ENCODE data around the gene TMEM72.
A peak's percentile ranks its signal among the peaks of the same experiment; 100 is the strongest.

TMEM72 gene

GRCh38 chr10:44960482-44961229, 49.5 kb downstream of the TMEM72 start:
- Mint-ChIP-seq H3K27ac (no peak overlapping the region), H3K4me1 (peaks cover 23% of the 10 kb centered on the region), H3K9me3 (no peaks in the 10 kb centered on the region), H3K4me3 (peak overlapping the region; percentile 86), H3K36me3 (peaks cover 3% of the 10 kb centered on the region), H3K27me3 (no peaks in the 10 kb centered on the region)

- Mint-ChIP-seq H3K27me3 (no peaks in the 10 kb centered on the region), H3K4me3 (no peak overlapping the region), H3K36me3 (peaks cover 1% of the 10 kb centered on the region), H3K4me1 (peaks cover 29% of the 10 kb centered on the region), H3K27ac (no peak overlapping the region), H3K9me3 (no peaks in the 10 kb centered on the region)
Observed at GRCh38 chr10:44961230-44961571, 50.1 kb downstream of the TMEM72 start.

GRCh38 chr10:44961931-44962750, 51.0 kb downstream of the TMEM72 start:
- no peak overlapping the region for H3K27ac Mint-ChIP-seq
- no peaks in the 10 kb centered on the region for H3K27me3 Mint-ChIP-seq
- H3K36me3 Mint-ChIP-seq: no peaks in the 10 kb centered on the region
- H3K4me3 Mint-ChIP-seq: no peak overlapping the region
- peaks cover 31% of the 10 kb centered on the region for H3K4me1 Mint-ChIP-seq
- H3K9me3 Mint-ChIP-seq: no peaks in the 10 kb centered on the region

- H3K4me3 Mint-ChIP-seq: no peak overlapping the region
- no peak overlapping the region for H3K27ac Mint-ChIP-seq
- H3K27me3 Mint-ChIP-seq: no peaks in the 10 kb centered on the region
- no peaks in the 10 kb centered on the region for H3K36me3 Mint-ChIP-seq
- H3K9me3 Mint-ChIP-seq: no peaks in the 10 kb centered on the region
- peaks cover 35% of the 10 kb centered on the region for H3K4me1 Mint-ChIP-seq
Observed at GRCh38 chr10:44962870-44963738, 52.0 kb downstream of the TMEM72 start.

GRCh38 chr10:44963772-44964633, 52.9 kb downstream of the TMEM72 start:
- H3K4me1 Mint-ChIP-seq: peaks cover 35% of the 10 kb centered on the region
- no peak overlapping the region for H3K4me3 Mint-ChIP-seq
- H3K27me3 Mint-ChIP-seq: no peaks in the 10 kb centered on the region
- no peaks in the 10 kb centered on the region for H3K36me3 Mint-ChIP-seq
- no peak overlapping the region for H3K27ac Mint-ChIP-seq
- H3K9me3 Mint-ChIP-seq: no peaks in the 10 kb centered on the region

GRCh38 chr10:44965104-44965503, 54.0 kb downstream of the TMEM72 start:
- Mint-ChIP-seq H3K9me3 (no peaks in the 10 kb centered on the region), H3K36me3 (no peaks in the 10 kb centered on the region), H3K27ac (no peak overlapping the region), H3K4me1 (peaks cover 35% of the 10 kb centered on the region), H3K4me3 (no peak overlapping the region), H3K27me3 (no peaks in the 10 kb centered on the region)

- Mint-ChIP-seq H3K36me3 (no peaks in the 10 kb centered on the region), H3K4me3 (no peak overlapping the region), H3K4me1 (peaks cover 29% of the 10 kb centered on the region), H3K9me3 (no peaks in the 10 kb centered on the region), H3K27me3 (no peaks in the 10 kb centered on the region), H3K27ac (no peak overlapping the region)
Observed at GRCh38 chr10:44965651-44966097, 54.5 kb downstream of the TMEM72 start.

- Mint-ChIP-seq H3K36me3 (no peaks in the 10 kb centered on the region), H3K9me3 (no peaks in the 10 kb centered on the region), H3K27ac (no peak overlapping the region), H3K4me3 (no peak overlapping the region), H3K4me1 (peaks cover 29% of the 10 kb centered on the region), H3K27me3 (no peaks in the 10 kb centered on the region)
Observed at GRCh38 chr10:44966129-44966815, 55.1 kb downstream of the TMEM72 start.

- Mint-ChIP-seq H3K4me3 (no peak overlapping the region), H3K4me1 (peaks cover 29% of the 10 kb centered on the region), H3K9me3 (no peaks in the 10 kb centered on the region), H3K27me3 (no peaks in the 10 kb centered on the region), H3K27ac (no peak overlapping the region), H3K36me3 (no peaks in the 10 kb centered on the region)
Observed at GRCh38 chr10:44966816-44967509, 55.8 kb downstream of the TMEM72 start.

- Mint-ChIP-seq H3K27ac (no peak overlapping the region), H3K9me3 (no peaks in the 10 kb centered on the region), H3K27me3 (no peaks in the 10 kb centered on the region), H3K4me1 (peaks cover 29% of the 10 kb centered on the region), H3K36me3 (no peaks in the 10 kb centered on the region), H3K4me3 (no peak overlapping the region)
Observed at GRCh38 chr10:44967616-44968015, 56.5 kb downstream of the TMEM72 start.

GRCh38 chr10:44968091-44968490, 57.0 kb downstream of the TMEM72 start:
- no peak overlapping the region for H3K4me3 Mint-ChIP-seq
- H3K36me3 Mint-ChIP-seq: no peaks in the 10 kb centered on the region
- H3K9me3 Mint-ChIP-seq: no peaks in the 10 kb centered on the region
- H3K27me3 Mint-ChIP-seq: no peaks in the 10 kb centered on the region
- H3K27ac Mint-ChIP-seq: no peak overlapping the region
- peaks cover 29% of the 10 kb centered on the region for H3K4me1 Mint-ChIP-seq

- peak overlapping the region; percentile 0 for H3K4me3 Mint-ChIP-seq
- peaks cover 29% of the 10 kb centered on the region for H3K4me1 Mint-ChIP-seq
- H3K36me3 Mint-ChIP-seq: no peaks in the 10 kb centered on the region
- H3K9me3 Mint-ChIP-seq: no peaks in the 10 kb centered on the region
- H3K27me3 Mint-ChIP-seq: no peaks in the 10 kb centered on the region
- peak overlapping the region; percentile 14 for H3K27ac Mint-ChIP-seq
Observed at GRCh38 chr10:44968500-44969400, 57.6 kb downstream of the TMEM72 start.

- no peaks in the 10 kb centered on the region for H3K27me3 Mint-ChIP-seq
- no peak overlapping the region for H3K27ac Mint-ChIP-seq
Observed at GRCh38 chr10:44969854-44970253, 58.7 kb downstream of the TMEM72 start.

More at GRCh38 chr10:44969854-44970253, 58.7 kb downstream of the TMEM72 start:
- Mint-ChIP-seq H3K9me3 (no peaks in the 10 kb centered on the region), H3K4me3 (no peak overlapping the region), H3K4me1 (peaks cover 29% of the 10 kb centered on the region), H3K36me3 (no peaks in the 10 kb centered on the region)
